ENCODE results near the gene WDR45B. TPM values are rescaled to one million over a fixed set of nuclear protein-coding genes. Genes with fewer than 3 reads are reported as not detected.

Gene WDR45B
- total RNA-seq, 1 donor from 2014 or later: 34.3 TPM

- intact Hi-C loops (cut with DNase I): no loop called here
- DNase-seq (peak; percentile 12), ATAC-seq (ENCODE audit: poor library complexity) (no peak)
Observed at GRCh38 chr17:82644148-82644547, 4.1 kb downstream of the WDR45B start.

DNA sequence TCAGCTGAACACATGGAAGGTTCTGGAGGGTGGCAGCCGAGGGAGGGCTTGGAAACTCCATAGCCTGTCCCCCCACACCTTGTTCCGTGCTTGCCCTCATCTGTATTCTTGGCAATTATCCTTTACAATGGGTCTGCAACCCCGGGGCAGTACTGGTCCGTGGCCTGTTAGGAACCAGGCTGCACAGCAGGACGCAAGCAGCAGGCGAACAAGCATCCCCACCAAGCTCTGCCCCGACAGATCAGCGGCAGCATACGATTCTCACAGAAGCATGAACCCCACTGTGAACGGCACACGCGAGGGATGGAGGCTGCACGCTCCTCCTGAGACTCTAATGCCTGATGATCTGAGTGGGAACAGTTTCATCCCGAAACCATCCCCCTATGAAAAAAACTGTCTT is 6.2 kb downstream of the WDR45B start:
- intact Hi-C loops (cut with DNase I): no loop called here
- DNase-seq (no peak), ATAC-seq (ENCODE audit: poor library complexity) (no peak)

GRCh38 chr17:82640036-82640435 is 8.2 kb downstream of the WDR45B start:
- no peak for DNase-seq
- intact Hi-C loops (cut with DNase I): no loop called here
- no peak for ATAC-seq (ENCODE audit: poor library complexity)

DNA sequence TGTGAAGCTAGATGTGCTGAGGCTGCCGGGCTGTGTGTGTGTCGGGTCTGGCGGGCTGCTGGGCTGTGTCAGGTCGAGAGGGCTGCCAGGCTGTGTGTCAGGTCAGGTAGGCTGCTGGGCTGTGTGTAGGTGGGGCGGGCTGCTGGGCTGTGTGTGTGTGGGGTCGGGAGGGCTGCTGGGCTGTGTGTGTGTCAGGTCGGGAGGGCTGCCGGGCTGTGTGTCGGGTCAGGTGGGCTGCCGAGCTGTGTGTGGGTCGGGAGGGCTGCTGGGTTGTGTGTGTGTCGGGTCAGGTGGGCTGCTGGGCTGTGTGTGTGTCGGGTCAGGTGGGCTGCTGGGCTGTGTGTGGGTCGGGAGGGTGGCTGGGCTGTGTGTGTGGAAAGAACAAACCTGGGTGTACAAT is 8.6 kb downstream of the WDR45B start:
- ATAC-seq (ENCODE audit: poor library complexity) (no peak), DNase-seq (no peak)
- intact Hi-C loops (cut with DNase I): no loop called here

DNA sequence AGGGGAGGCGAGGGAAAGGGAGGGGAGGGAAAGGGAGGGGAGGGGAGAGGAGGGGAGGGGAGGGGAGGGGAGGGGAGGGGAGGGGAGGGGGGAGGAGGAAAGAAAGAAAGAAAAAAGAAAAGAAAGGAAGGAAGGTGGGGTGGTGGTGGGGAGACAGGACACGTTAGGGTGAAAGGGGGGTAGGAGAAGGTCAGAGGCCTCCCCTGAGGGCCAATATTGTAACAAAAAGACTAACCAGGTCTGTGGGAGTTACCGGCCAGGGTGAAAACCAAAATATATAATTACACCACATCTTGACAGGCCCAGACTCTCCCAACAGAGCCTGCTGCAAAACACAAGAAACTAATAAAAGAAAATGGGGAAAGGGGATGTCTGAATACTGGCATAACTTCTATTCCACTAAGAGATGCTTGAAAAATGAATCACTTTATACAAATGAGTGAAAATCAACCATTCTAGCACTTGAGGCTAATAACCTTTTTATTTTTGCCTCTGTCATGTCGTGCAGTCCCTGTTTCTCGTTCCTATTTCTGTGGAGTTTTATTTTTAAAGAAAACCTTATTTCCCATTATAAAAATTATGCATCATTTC is 10.0 kb downstream of the WDR45B start:
- DNase-seq (no peak), ATAC-seq (ENCODE audit: poor library complexity) (no peak)
- intact Hi-C loops (cut with DNase I): no loop called here

- DNase-seq (peak; percentile 8), ATAC-seq (ENCODE audit: poor library complexity) (no peak)
- intact Hi-C loops (cut with DNase I): no loop called here
Observed at GRCh38 chr17:82636626-82637598, 11.3 kb downstream of the WDR45B start.

DNA sequence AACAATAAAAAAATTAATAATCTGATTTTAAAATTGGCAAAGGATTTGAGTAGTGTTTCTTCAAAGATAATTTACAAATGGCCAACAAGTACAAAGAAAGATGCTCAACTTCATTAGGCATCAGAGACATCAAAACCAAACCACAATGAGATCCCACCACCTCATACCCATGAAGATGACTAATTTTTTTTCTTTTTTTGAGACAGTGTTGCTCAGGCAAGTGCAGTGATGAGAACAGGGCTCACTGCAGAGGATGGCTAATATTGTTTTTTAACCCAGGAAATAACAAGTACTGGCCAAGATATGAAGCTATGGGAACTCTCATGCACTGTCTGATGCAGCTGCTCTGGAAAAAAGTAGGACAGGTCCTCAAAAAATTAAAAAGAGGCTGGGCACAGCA is 14.9 kb downstream of the WDR45B start:
- intact Hi-C loops (cut with DNase I): no loop called here
- ATAC-seq (ENCODE audit: poor library complexity): no peak
- no peak for DNase-seq

DNA sequence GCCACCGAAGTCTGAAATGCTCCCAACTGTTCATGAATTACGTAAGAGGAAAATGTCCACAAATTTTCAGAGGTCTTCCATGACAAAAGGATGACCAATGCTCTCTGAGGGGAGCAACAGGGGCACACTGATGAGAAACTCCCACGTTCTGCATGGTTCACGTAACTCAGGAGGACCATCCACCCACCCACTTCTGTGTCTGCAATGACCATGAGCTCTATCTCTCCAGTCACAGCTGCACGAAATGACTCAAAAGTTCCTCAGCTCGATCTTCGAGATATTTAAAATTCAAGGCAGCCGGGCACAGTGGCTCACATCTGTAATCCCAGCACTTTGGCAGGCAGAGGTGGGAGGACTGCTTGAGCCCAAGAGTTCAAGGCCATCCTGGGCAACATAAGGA is 15.8 kb downstream of the WDR45B start:
- intact Hi-C loops (cut with DNase I): no loop called here
- ATAC-seq (ENCODE audit: poor library complexity) (no peak), DNase-seq (no peak)

- intact Hi-C loops (cut with DNase I): no loop called here
- no peak for DNase-seq
- no peak for ATAC-seq (ENCODE audit: poor library complexity)
Observed at GRCh38 chr17:82631544-82631943, 16.7 kb downstream of the WDR45B start.

DNA sequence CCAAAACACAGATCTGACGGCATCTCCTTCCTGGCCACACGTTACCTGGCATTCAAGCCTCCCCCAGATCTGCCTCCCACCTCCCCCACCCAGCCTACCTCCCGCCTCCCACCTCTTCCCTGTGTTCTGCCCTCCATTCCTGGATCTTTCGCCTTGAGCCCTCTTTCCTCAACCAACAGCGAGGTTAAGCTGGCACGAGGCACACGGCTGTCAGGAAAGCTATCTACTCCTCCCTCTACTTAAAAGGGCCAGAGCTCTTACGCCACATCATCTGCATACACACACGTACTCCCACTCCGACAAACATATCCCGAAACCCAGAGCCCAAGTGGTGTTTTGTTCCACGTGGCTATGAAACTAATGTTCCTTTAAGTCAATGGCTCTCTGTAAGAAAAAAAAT is 18.0 kb downstream of the WDR45B start:
- ATAC-seq (ENCODE audit: poor library complexity) (no peak), DNase-seq (no peak)
- intact Hi-C loops (cut with DNase I): no loop called here

DNA sequence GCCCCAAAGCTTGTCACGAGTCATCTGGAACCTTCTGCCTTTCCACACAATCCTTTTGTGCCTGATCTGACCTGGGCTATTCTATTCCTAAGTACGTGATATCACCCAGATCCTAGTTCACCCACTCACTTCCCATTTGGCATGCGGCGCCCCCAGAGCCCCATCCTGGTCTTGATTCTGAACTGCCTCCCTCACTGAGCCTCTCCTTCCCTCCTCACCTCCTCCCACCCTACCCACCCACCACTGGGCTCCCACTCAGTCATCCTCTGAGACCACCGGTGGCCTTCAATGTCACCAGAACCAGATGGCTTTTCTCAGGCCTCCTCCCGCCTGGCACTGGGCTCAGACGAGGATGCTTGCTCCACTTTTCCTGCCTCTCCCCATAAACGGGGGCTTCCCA is 18.5 kb downstream of the WDR45B start:
- DNase-seq (no peak), ATAC-seq (ENCODE audit: poor library complexity) (no peak)
- intact Hi-C loops (cut with DNase I): no loop called here

- DNase-seq (no peak), ATAC-seq (ENCODE audit: poor library complexity) (no peak)
- intact Hi-C loops (cut with DNase I): no loop called here
Observed at GRCh38 chr17:82627405-82627804, 20.8 kb downstream of the WDR45B start.

GRCh38 chr17:82623707-82624106 is 24.5 kb downstream of the WDR45B start:
- intact Hi-C loops (cut with DNase I): no loop called here
- DNase-seq (no peak), ATAC-seq (ENCODE audit: poor library complexity) (no peak)

DNA sequence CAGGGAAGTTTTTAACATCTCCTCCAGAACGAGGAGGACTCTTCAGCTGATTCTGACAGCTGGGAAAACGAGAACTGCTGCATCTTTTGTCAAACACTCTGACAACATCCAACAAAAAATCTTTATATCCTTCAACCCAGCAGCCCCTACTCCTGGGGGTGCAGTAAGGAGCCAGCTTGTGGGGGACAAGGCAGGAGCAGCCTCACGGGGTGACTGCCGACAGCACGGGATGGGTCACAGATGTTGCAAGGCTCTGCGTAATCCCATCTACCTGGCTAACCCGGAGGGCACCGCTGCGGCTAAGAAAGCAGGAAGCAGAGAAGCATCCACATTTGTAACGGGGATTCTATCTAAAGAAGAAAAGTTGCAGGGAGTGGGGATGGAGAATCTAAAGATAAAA is 28.6 kb downstream of the WDR45B start:
- DNase-seq (no peak), ATAC-seq (ENCODE audit: poor library complexity) (no peak)
- intact Hi-C loops (cut with DNase I): no loop called here

DNA sequence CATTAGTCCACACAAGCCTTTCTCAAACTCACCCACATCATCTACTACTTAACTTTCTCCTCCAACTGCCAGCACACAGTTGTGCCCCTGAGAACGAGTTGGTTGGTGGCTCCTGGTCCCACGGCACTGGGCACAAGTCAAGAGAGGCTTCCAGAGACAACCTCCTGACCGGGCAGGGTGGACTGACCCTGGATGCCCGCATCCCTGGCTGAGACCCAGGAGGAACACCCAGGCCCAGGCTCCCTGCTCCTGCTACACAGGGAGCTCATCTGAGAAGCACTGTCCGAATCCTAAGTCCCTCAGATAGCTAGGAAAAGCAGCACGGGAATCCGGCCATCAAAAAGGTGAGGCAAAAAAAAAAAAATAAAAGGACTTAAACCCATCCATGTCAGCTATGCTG is 29.0 kb downstream of the WDR45B start:
- no peak for ATAC-seq (ENCODE audit: poor library complexity)
- no peak for DNase-seq
- intact Hi-C loops (cut with DNase I): no loop called here

GRCh38 chr17:82616021-82616711 is 32.1 kb downstream of the WDR45B start:
- no peak for ATAC-seq (ENCODE audit: poor library complexity)
- no peak for DNase-seq
- intact Hi-C loops (cut with DNase I): no loop called here

- no peak for ATAC-seq (ENCODE audit: poor library complexity)
- DNase-seq: no peak
- intact Hi-C loops (cut with DNase I): no loop called here
Observed at GRCh38 chr17:82615084-82616020, 32.9 kb downstream of the WDR45B start.

- DNase-seq: no peak
- intact Hi-C loops (cut with DNase I): no loop called here
- no peak for ATAC-seq (ENCODE audit: poor library complexity)
Observed at GRCh38 chr17:82614095-82614631, 34.1 kb downstream of the WDR45B start.
